HG03025 (cell line): ENCODE data around the gene L3MBTL2.
"Not testable (repeated sequence)": the region's sequence is repeated elsewhere in the genome, so short reads cannot be mapped to it uniquely, and the experiment has no call there.

Source experiments
- ATAC-seq: cut with Tn5 transposase; IDR thresholded peaks from one replicate; pipeline ENCODE4 v1.9.1; 2021; ENCODE audit warnings: mild to moderate bottlenecking, moderate library complexity; ENCODE audit not compliant: unreplicated experiment, low FRiP score

Gene L3MBTL2

GRCh38 chr22:41204992-41205900 lies at the start of gene L3MBTL2:
TSS of gene L3MBTL2 (plus strand) at chr22:41205312. CDS start at chr22:41205363, 51 bp downstream.
- ATAC-seq = peak; percentile 94

- ATAC-seq = no peak
Measured at GRCh38 chr22:41157083-41157482, 48.0 kb upstream of the L3MBTL2 start.

DNA sequence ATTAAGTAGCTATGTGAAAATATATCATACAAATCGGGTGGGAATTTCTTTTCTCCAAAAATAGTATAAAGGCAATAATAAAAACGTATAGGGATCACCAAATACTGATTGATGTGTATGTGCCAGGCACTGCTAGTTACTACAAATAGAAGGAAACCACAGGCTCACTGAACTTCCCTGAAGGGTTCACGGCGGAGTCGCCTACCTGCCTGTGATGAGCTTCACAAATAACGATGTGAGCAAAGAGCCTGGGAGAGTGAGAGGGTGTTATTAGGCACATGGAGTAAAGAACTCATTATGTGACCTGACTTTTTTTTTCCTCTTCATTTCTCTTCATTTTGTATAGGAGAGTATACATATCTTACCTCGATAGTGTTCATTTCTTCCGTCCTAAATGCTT lies 36.0 kb upstream of the L3MBTL2 start:
- ATAC-seq = no peak

GRCh38 chr22:41171996-41172395 lies 33.1 kb upstream of the L3MBTL2 start:
- ATAC-seq = no peak

DNA sequence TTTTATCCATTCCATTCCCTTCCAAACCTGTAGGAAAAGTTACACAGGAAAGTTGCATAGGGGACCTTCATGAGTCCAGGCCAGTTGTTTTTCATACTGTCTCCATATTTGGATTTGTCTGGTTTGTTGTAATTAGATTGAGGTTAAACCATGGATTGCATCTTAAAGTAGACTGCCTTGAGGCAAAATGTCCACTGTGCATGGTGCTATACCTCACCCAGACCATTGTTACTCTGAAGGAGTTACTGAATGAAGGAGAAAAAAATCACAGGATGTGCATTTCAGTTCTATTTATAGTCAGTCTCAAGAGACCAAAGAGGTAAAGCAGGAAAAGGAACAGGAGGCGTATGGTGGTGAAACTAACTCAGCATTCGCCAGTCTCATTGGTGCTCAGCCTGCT lies 29.6 kb upstream of the L3MBTL2 start:
- no peak for ATAC-seq

GRCh38 chr22:41177040-41177621 lies 28.0 kb upstream of the L3MBTL2 start:
- ATAC-seq = no peak

DNA sequence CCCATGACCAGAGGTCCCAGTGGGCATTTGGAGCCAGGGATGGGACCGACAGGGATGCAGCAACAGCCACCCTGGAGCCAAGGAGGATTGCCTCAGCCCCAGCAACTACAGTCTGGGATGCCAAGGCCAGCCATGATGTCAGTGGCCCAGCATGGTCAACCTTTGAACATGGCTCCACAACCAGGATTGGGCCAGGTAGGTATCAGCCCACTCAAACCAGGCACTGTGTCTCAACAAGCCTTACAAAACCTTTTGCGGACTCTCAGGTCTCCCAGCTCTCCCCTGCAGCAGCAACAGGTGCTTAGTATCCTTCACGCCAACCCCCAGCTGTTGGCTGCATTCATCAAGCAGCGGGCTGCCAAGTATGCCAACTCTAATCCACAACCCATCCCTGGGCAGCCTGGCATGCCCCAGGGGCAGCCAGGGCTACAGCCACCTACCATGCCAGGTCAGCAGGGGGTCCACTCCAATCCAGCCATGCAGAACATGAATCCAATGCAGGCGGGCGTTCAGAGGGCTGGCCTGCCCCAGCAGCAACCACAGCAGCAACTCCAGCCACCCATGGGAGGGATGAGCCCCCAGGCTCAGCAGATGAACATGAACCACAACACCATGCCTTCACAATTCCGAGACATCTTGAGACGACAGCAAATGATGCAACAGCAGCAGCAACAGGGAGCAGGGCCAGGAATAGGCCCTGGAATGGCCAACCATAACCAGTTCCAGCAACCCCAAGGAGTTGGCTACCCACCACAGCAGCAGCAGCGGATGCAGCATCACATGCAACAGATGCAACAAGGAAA lies 27.3 kb upstream of the L3MBTL2 start:
- ATAC-seq = no peak

GRCh38 chr22:41178425-41178975 lies 26.6 kb upstream of the L3MBTL2 start:
- ATAC-seq = no peak

DNA sequence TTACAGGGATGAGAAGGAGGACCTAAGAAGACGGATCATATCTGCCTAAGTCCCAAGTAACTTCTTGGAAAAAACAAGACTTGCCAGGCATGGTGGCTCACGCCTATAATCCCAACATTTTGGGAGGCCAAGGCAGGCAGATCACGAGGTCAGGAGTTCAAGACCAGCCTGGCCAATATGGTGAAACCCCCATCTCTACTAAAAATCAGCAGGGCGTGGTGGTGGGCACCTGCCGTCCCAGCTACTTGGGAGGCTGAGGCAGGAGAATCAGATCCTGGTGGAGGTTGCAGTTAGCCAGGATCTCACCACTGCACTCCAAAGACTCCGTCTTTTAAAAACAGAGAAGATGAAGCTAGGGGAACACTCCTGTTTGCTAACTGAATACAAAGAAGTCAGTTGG lies 24.8 kb upstream of the L3MBTL2 start:
- not testable (repeated sequence) for ATAC-seq

- no peak for ATAC-seq
Measured at GRCh38 chr22:41180926-41181325, 24.2 kb upstream of the L3MBTL2 start.

- ATAC-seq = no peak
Measured at GRCh38 chr22:41181349-41182241, 23.5 kb upstream of the L3MBTL2 start.

- ATAC-seq = no peak
Measured at GRCh38 chr22:41184679-41185078, 20.4 kb upstream of the L3MBTL2 start.

DNA sequence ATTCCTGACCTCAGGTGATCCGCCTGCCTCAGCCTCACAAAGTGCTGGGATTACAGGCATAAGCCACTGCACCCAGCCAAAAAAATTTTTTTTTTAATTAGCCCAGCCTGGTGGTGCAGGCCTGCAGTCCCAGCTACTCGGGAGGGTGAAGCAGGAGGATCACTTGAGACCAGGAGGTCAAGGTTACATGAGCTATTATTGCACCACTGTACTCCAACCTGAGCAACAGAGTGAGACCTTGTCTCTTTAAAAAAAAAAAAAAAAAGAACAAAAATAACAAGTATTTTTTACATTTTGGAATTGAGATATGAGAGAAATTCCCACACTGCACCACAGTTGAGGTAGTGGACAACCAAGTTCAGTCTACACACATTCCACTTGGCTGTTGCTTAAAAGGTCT lies 13.6 kb upstream of the L3MBTL2 start:
- ATAC-seq = no peak

GRCh38 chr22:41193829-41194228 lies 11.3 kb upstream of the L3MBTL2 start:
- no peak for ATAC-seq

DNA sequence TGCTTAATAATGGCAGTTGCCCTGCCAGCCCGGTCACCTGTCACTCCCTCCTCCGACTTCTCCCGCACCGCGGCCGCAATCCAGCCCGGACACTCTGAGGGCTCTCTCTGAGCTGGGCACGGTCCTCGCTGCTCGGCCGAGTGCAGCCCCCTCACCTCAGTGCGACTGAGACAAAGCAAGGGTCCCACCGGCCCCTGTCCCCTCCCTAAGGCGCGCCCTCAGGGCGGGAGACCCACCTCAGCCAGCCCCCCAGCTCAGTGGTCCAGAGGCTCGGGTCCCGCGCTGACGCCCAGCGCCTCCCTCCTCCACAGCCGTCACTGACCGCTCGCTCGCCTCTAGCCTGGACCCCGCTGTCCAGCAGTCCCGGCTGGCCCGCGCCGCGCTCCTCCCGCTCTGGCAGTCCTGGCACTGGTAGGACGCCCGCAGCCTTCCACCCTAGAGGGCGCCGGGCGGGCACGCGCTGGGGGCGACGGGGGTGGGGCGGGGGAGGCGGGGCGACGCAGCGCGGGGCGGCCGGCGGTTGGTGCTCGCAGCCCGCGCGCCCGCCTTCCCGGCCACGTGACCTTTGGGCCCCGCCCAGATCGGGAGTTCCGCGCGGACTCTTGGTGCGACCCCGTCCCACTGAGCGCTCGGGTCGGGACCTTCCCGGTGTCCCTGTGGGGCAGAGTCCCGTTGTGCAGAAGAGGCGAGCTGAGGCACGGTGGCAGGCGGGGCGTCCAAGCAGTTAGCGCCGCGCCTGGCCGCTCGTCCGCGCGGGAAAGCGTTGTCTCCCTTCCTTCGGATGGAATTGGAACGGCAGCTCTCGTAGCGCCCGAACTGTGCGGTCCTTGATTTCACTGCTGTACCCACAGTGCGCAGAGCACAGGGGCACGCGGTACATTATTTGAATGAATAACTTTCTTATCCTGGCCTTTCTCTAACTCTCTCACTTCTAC lies 7.8 kb upstream of the L3MBTL2 start:
- ATAC-seq = peak; percentile 73

- ATAC-seq = no peak
Measured at GRCh38 chr22:41198027-41198580, 7.0 kb upstream of the L3MBTL2 start.

- ATAC-seq = no peak
Measured at GRCh38 chr22:41201141-41201540, 4.0 kb upstream of the L3MBTL2 start.

DNA sequence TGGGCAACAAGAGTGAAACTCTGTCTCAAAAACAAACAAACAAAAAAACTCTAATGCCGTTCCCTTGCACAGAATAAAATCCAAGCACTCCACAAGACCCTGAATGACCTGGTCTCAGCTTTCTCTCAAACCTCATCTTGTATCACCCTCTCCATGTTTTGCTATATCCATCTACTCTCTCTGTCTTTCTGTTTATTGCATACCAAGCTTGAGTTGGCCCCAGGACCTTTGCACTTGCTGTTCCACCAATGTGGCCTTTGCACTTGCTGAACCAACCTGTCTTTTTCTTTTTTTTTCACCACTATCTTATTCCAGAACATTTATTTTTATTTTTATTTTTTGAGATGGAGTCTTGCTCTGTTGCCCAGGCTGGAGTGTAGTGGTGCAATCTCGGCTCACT lies 2.0 kb upstream of the L3MBTL2 start:
- ATAC-seq = no peak
